ENCODE results near the gene MAPKAPK2.

The MAPKAPK2 gene

DNA sequence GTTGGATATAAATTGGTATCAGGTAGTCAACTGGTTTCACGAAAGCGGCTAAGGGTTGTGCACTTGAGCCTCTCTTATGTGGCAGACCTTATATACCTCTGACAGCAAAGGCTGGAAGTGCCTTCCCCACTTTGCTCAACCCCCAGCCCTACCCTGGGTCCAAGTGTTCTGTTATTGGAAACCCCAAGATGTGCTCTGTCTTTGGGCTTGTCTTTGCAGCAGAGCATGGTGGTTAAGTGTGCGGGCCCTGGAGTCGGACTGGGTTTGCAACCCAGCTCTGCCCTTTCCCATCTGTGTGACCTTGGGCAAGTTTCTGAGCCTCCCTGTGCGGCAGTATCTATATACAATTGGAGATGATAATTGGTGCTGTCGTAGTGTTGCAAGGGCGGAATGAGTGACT lies 98.8 kb downstream of the MAPKAPK2 start:
- H3K27me3 ChIP-seq (ENCODE audit: control insufficient read depth in 1 of 2, insufficient read depth in 2 of 2, low read length in 2 of 2), result no peaks in the 10 kb centered on the region
- H3K4me3 ChIP-seq (ENCODE audit: low read depth in 1 of 2, low read length in 2 of 2), result no peak overlapping the region
- H3K27ac ChIP-seq (ENCODE audit: low read depth, low read length), result no peak overlapping the region
- no peaks in the 10 kb centered on the region for H3K36me3 ChIP-seq (ENCODE audit: control insufficient read depth in 1 of 2, insufficient read depth in 2 of 2, low read length in 2 of 2)
- no peaks in the 10 kb centered on the region for H3K9me3 ChIP-seq (ENCODE audit: control insufficient read depth in 1 of 2, low read length in 2 of 2)
- no peaks in the 10 kb centered on the region for H3K4me1 ChIP-seq (ENCODE audit: control insufficient read depth in 1 of 2, insufficient read depth in 2 of 2, low read length in 2 of 2)
- H3K9ac ChIP-seq (ENCODE audit: low read depth in 1 of 2, low read length in 2 of 2), result no peak overlapping the region
